ENCODE data around the gene NTRK2. TPM values are rescaled to one million over a fixed set of nuclear protein-coding genes. Genes with fewer than 3 reads are reported as not detected.

Gene NTRK2
- total RNA-seq, 1 donor, result not detected

GRCh38 chr9:84807870-84808390, 138.4 kb downstream of the NTRK2 start:
- H3K4me3 ChIP-seq (ENCODE audit: low read depth, low read length), result no peak overlapping the region
- no peak for DNase-seq (ENCODE audit: low read depth)
- TF ChIP-seq, protein P1, sequence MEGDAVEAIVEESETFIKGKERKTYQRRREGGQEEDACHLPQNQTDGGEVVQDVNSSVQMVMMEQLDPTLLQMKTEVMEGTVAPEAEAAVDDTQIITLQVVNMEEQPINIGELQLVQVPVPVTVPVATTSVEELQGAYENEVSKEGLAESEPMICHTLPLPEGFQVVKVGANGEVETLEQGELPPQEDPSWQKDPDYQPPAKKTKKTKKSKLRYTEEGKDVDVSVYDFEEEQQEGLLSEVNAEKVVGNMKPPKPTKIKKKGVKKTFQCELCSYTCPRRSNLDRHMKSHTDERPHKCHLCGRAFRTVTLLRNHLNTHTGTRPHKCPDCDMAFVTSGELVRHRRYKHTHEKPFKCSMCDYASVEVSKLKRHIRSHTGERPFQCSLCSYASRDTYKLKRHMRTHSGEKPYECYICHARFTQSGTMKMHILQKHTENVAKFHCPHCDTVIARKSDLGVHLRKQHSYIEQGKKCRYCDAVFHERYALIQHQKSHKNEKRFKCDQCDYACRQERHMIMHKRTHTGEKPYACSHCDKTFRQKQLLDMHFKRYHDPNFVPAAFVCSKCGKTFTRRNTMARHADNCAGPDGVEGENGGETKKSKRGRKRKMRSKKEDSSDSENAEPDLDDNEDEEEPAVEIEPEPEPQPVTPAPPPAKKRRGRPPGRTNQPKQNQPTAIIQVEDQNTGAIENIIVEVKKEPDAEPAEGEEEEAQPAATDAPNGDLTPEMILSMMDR (IDR thresholded peaks at IDR 0.05; ENCODE audit: insufficient read depth, low read depth, low read length), result no peak

DNA sequence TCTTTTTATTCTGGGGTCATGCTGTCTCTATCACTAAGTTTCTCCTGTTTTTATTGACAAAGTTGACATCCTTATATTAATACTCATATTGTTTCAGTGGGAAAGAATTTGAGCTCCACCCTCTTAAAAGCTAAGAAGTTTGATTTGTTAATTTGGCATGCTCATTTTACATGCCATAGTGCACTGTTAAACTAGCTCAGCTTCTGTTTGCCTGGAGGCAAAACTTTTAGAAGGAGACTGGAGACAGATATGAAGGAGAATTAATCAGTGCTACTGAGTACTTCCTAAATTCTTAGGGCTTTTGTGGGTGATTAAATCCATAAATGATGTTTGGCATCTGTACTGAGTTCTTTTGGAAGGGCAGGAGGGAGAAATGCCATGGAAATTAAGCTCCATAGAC, 138.9 kb downstream of the NTRK2 start:
- H3K4me3 ChIP-seq (ENCODE audit: low read depth, low read length), result no peak overlapping the region
- no peak for DNase-seq (ENCODE audit: low read depth)
- TF ChIP-seq, protein P1 (IDR thresholded peaks at IDR 0.05; ENCODE audit: insufficient read depth, low read depth, low read length), result no peak

- TF ChIP-seq, protein P1 (IDR thresholded peaks at IDR 0.05; ENCODE audit: insufficient read depth, low read depth, low read length), result no peak
- no peak overlapping the region for H3K4me3 ChIP-seq (ENCODE audit: low read depth, low read length)
- DNase-seq (ENCODE audit: low read depth), result no peak
Observed at GRCh38 chr9:84811072-84811750, 141.7 kb downstream of the NTRK2 start.

DNA sequence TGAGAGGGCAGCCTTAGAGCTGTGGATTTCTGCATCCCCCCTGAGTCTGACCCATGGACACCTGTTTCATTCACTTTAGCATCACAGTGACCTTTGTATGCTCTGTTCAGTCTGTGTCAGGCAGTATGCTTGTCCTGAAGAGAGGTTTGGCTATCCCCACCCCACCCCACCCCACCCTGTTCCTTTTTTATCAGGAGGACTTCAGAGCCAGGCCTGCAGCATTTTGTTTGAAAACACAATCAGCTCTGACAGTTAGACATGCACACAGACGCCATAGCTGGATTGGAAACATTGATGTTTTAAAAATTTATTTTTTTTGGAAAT, 142.2 kb downstream of the NTRK2 start:
- TF ChIP-seq, protein P1 (IDR thresholded peaks at IDR 0.05; ENCODE audit: insufficient read depth, low read depth, low read length), result no peak
- DNase-seq (ENCODE audit: low read depth), result no peak
- no peak overlapping the region for H3K4me3 ChIP-seq (ENCODE audit: low read depth, low read length)

GRCh38 chr9:84812355-84812754, 142.8 kb downstream of the NTRK2 start:
- TF ChIP-seq, protein P1 (IDR thresholded peaks at IDR 0.05; ENCODE audit: insufficient read depth, low read depth, low read length), result no peak
- no peak overlapping the region for H3K4me3 ChIP-seq (ENCODE audit: low read depth, low read length)
- no peak for DNase-seq (ENCODE audit: low read depth)

DNA sequence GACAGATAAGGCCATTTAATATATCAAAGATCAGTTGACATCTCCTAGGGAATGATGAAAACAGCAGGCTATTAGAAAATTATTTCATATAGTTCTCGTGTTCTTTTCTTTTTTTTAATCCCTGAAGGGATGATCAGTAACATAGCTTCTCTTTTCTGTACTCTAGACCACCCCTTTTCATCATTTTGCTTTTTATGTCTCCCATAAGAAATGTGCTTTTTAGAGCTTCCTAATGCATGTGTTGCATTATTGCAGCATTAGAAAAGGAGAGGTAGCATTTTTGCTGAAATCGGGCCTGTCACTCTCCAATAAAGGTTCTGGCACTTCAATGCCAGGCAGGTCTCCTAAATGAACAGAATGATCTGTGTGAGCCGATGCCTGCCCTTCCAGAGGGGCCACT, 143.3 kb downstream of the NTRK2 start:
- no peak overlapping the region for H3K4me3 ChIP-seq (ENCODE audit: low read depth, low read length)
- no peak for DNase-seq (ENCODE audit: low read depth)
- TF ChIP-seq, protein P1 (IDR thresholded peaks at IDR 0.05; ENCODE audit: insufficient read depth, low read depth, low read length), result no peak

GRCh38 chr9:84815554-84815953, 146.0 kb downstream of the NTRK2 start:
- no peak for DNase-seq (ENCODE audit: low read depth)
- TF ChIP-seq, protein P1 (IDR thresholded peaks at IDR 0.05; ENCODE audit: insufficient read depth, low read depth, low read length), result no peak
- no peak overlapping the region for H3K4me3 ChIP-seq (ENCODE audit: low read depth, low read length)
